ENCODE results near the gene ARMC6. TPM values are rescaled to one million over a fixed set of nuclear protein-coding genes. Genes with fewer than 3 reads are reported as not detected.

Gene ARMC6
- total RNA-seq, 2 donors from 2014 or later = 21.0 to 38.6 TPM

DNA sequence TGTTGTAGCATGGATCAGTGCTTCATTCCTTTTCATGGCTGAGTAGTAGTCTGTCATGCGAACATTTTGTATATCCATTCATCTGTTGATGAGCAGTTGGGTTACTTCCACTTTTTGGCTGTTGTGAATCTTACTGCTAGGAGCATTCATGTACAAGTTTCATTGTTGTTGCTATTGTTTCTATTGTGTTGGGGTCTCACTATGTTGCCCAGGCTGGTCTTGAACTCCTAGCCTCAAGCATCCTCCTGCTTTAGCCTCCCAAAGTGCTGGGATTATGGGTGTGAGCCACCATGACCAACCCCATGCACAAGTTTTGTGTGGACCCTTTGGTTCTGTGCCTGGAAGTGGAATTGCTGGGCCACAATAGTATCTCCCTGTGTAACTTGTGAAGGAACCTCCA, 46.2 kb downstream of the ARMC6 start:
- no peak for DNase-seq (ENCODE audit: low spot score)
- H3K4me3 ChIP-seq = no peak overlapping the region
- no peak for ATAC-seq (ENCODE audit: insufficient number of reproducible peaks, low FRiP score, low read depth)
- TF ChIP-seq, protein P1, sequence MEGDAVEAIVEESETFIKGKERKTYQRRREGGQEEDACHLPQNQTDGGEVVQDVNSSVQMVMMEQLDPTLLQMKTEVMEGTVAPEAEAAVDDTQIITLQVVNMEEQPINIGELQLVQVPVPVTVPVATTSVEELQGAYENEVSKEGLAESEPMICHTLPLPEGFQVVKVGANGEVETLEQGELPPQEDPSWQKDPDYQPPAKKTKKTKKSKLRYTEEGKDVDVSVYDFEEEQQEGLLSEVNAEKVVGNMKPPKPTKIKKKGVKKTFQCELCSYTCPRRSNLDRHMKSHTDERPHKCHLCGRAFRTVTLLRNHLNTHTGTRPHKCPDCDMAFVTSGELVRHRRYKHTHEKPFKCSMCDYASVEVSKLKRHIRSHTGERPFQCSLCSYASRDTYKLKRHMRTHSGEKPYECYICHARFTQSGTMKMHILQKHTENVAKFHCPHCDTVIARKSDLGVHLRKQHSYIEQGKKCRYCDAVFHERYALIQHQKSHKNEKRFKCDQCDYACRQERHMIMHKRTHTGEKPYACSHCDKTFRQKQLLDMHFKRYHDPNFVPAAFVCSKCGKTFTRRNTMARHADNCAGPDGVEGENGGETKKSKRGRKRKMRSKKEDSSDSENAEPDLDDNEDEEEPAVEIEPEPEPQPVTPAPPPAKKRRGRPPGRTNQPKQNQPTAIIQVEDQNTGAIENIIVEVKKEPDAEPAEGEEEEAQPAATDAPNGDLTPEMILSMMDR (IDR thresholded peaks at IDR 0.05) = no peak
- H3K4me1 ChIP-seq (ENCODE audit: control insufficient read depth in 1 of 2, low read depth in 2 of 2) = no peaks in the 10 kb centered on the region
- no peaks in the 10 kb centered on the region for H3K36me3 ChIP-seq
- H3K27me3 ChIP-seq (replicated peaks; ENCODE audit: insufficient read depth) = no peaks in the 10 kb centered on the region
- H3K9me3 ChIP-seq = no peaks in the 10 kb centered on the region
- H3K27ac ChIP-seq = no peak overlapping the region

DNA sequence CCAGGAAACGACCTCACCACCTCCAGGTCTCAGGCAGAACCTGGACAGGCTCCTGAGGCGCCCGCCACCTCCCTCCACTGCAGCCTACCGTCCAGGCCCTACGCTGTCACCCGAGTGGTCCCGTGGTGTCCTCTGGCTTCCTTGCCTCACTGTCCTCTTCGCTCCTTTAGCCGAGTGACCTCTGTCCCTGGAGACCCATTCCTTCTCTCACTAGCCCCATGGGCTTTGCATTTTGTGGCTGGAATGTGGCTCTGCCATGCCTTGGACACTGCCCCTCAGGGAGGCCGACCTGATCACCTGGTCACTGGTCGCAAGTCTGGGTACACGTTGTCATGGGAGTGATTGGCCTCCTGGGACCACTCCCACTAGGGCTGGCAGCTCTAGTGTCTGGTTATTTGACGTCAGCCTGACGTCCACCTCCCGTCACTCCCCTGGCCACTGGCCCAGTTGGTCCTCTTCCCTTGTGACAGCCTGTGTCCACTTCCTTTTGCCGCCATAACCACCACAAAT, 48.3 kb downstream of the ARMC6 start:
- DNase-seq (ENCODE audit: low spot score) = no peak
- no peak overlapping the region for H3K4me3 ChIP-seq
- no peak overlapping the region for H3K27ac ChIP-seq
- TF ChIP-seq, protein P1 (IDR thresholded peaks at IDR 0.05) = no peak
- H3K27me3 ChIP-seq (replicated peaks; ENCODE audit: insufficient read depth) = no peaks in the 10 kb centered on the region
- H3K36me3 ChIP-seq = no peaks in the 10 kb centered on the region
- H3K4me1 ChIP-seq (ENCODE audit: control insufficient read depth in 1 of 2, low read depth in 2 of 2) = no peaks in the 10 kb centered on the region
- ATAC-seq (ENCODE audit: insufficient number of reproducible peaks, low FRiP score, low read depth) = no peak
- no peaks in the 10 kb centered on the region for H3K9me3 ChIP-seq

DNA sequence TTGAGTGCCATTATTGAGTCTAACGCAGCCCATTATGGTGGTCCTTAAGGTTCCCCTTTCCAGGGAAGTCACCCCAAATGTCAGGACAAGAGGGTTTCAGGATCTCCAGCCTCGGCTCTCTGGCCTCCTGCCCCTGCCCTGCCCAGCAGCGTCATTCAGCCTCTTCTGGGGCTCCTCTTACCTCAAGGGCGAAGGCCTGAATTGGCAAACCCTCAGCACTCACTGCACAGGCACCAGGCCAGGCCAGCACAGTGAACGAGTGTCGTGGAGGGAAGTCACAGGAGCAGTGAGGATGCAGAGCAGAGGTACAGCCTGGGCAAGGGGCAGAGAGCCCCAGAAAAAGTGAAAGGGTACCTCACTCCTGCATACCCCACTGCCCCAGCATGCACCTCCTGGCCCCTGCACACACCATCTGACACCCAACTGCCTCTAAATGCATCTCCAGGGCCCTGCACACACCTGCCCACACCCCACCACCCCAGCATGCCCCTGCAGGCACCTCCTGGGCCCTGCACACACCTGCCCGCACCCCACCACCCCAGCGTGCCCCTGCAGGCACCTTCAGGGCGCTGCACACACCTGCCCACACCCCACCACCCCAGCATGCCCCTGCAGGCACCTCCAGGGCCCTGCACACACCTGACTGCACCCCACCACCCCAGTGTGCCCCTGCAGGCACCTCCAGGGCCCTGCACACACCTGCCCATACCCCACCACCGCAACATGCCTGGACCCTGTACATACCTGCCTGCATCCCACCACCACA, 50.2 kb downstream of the ARMC6 start:
- Histone ChIP-seq H3K36me3 (no peaks in the 10 kb centered on the region), H3K4me1 (ENCODE audit: control insufficient read depth in 1 of 2, low read depth in 2 of 2) (no peaks in the 10 kb centered on the region), H3K4me3 (no peak overlapping the region), H3K27me3 (replicated peaks; ENCODE audit: insufficient read depth) (no peaks in the 10 kb centered on the region), H3K9me3 (no peaks in the 10 kb centered on the region), H3K27ac (no peak overlapping the region)
- DNase-seq (ENCODE audit: low spot score) = no peak
- TF ChIP-seq, protein P1 (IDR thresholded peaks at IDR 0.05) = no peak
- ATAC-seq (ENCODE audit: insufficient number of reproducible peaks, low FRiP score, low read depth) = no peak

DNA sequence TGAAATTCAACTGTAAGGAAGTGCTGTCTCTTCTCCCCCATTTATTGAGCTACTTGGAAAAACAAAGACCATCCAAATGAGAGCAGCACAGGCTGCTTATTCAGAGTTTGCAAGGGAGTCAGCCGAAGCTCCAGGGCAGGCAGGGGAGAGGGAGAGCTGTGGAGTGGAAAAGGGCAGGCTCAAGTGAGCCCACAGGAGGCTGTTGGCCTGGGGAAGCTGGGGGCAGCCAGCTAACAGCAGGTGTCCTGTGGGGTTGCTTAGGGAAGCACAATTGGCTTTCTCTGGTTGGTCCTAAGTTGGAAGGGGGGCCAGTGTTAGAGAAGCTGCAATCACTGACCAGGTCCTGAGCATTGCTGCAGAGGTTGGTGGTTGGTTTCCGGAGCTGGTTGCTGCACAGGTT, 54.3 kb downstream of the ARMC6 start:
- Histone ChIP-seq H3K27me3 (replicated peaks; ENCODE audit: insufficient read depth) (no peaks in the 10 kb centered on the region), H3K36me3 (peaks cover 3% of the 10 kb centered on the region), H3K4me1 (ENCODE audit: control insufficient read depth in 1 of 2, low read depth in 2 of 2) (no peaks in the 10 kb centered on the region), H3K27ac (no peak overlapping the region), H3K9me3 (no peaks in the 10 kb centered on the region), H3K4me3 (no peak overlapping the region)
- no peak for DNase-seq (ENCODE audit: low spot score)
- TF ChIP-seq, protein P1 (IDR thresholded peaks at IDR 0.05) = no peak
- ATAC-seq (ENCODE audit: insufficient number of reproducible peaks, low FRiP score, low read depth) = no peak

DNA sequence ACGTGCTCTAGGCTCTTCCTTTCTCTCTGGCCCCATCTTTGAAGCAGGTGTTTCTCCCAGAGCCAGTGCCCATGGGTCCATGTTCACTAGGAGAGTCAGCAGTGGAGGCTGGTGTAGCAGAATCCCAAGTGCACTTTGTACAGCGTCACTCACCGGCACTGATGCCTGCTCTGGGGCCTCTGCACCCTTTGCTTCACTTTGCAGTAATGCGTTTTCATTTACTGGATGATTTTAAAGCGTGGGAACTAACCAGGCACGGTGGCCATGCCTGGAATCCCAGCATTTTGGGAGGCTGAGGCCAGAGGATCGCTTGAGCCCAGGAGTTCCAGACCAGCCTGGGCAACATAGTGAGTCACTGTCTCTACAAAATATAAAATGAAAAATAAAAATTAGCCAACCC, 61.1 kb downstream of the ARMC6 start:
- DNase-seq (ENCODE audit: low spot score) (no peak), ATAC-seq (ENCODE audit: insufficient number of reproducible peaks, low FRiP score, low read depth) (no peak)
- Histone ChIP-seq H3K36me3 (peaks cover 12% of the 10 kb centered on the region), H3K9me3 (no peaks in the 10 kb centered on the region), H3K4me3 (no peak overlapping the region), H3K4me1 (ENCODE audit: control insufficient read depth in 1 of 2, low read depth in 2 of 2) (no peaks in the 10 kb centered on the region), H3K27ac (no peak overlapping the region), H3K27me3 (replicated peaks; ENCODE audit: insufficient read depth) (no peaks in the 10 kb centered on the region)
- TF ChIP-seq, protein P1 (IDR thresholded peaks at IDR 0.05) = no peak
